Psoas muscle (tissue), 8 donors: ENCODE data around the gene KREMEN2. TPM values are rescaled to one million over a fixed set of nuclear protein-coding genes. Genes with fewer than 3 reads are reported as not detected.

Experiments used
- ATAC-seq, 4 donors: fragments of 200-7000 bp; cut with Tn5 transposase; one replicate each; pipeline ENCODE4 v1.9.1; 2020; ENCODE audit warnings: moderate library complexity in 3 of 4, mild to moderate bottlenecking in 2 of 4
- DNase-seq, 2 donors: peaks; one replicate each; pipeline ENCODE4 v3.0.0-alpha.2; 2020
- H3K27ac ChIP-seq: fragments of 200-600 bp; one replicate; pipeline ENCODE4 v1.8.0; 2022
- H3K27me3 ChIP-seq, 3 donors: fragments of 200-600 bp in 1 of 3; one replicate each; pipeline versions ENCODE4 v1.6.1 to v1.8.0; 2013 to 2022; ENCODE audit warnings: low read length in 2 of 3, mild to moderate bottlenecking in 2 of 3, moderate library complexity in 1 of 3; ENCODE audit not compliant: insufficient read depth in 3 of 3
- H3K36me3 ChIP-seq, 2 donors: fragments of 200-600 bp in 1 of 2; one replicate each; pipeline versions ENCODE4 v1.6.1 to v1.8.0; 2013 to 2022; ENCODE audit warnings: low read depth in 1 of 2, mild to moderate bottlenecking in 1 of 2, moderate library complexity in 1 of 2; ENCODE audit not compliant: insufficient read depth in 1 of 2
- H3K4me1 ChIP-seq: fragments of 200-600 bp; one replicate; pipeline ENCODE4 v1.8.0; 2022
- H3K4me3 ChIP-seq: fragments of 200-600 bp; one replicate; pipeline ENCODE4 v1.8.0; 2022; ENCODE audit warnings: mild to moderate bottlenecking
- H3K9me3 ChIP-seq: fragments of 200-600 bp; one replicate; pipeline ENCODE4 v1.8.0; 2022
- WGBS, 3 donors: extraction: QIAGEN DNeasy Blood & Tissue Kit; methylation state at CpG; one replicate each; pipeline versions ENCODE4 v1.1.6 to v1.1.7; 2013; 5-methylcytosine and 5-hydroxymethylcytosine counted together
- intact Hi-C, 2 donors: fragments of 100-400 bp; cut with DNase I; formaldehyde crosslinking; loops; one replicate each; pipeline versions ENCODE4 v1.11.0 to v1.14.2; 2022
- polyA plus RNA-seq, 3 donors: library from polyadenylated mRNA; stranded (reverse); fragments of 200-250 nt; gene quantifications; one replicate each; pipeline ENCODE4 v1.2.3, GENCODE V29; 2013
- total RNA-seq, 4 donors: library from RNA; stranded (reverse); fragmentation: NEBNext Ultra II Directional in 2 of 4; extraction: Animal tissue kit (Norgen Biotek cat#: 25700) in 2 of 4; gene quantifications; one replicate each; pipeline versions ENCODE4 v1.2.1 to v1.2.4, GENCODE V29; 2021 to 2023
- TF ChIP-seq, protein P1 (sequence below): fragments of 200-600 bp; IDR thresholded peaks from one replicate; pipeline ENCODE4 v1.8.0; 2022; ENCODE audit warnings: antibody characterized with exemption
- donor health status: healthy with polysubstance abuse.
- donor health status: DM: no; HTN: no; CAD: no; lungs with moderate emphysema.
- donor health status: Bipolar disorder and iron deficiency.
- donor health status: healthy.
- donor health status: DM: yes; HTN: yes; CAD: no.
- donor health status: DM: no; HTN: no; CAD: no.
- donor health status: DM: no; HTN: no; CAD: no.
- donor health status: DM: yes; HTN: yes; CAD: no.

Gene KREMEN2
- total and polyA plus RNA-seq, 7 donors = 0.01 to 0.04 TPM; not detected in 5

DNA sequence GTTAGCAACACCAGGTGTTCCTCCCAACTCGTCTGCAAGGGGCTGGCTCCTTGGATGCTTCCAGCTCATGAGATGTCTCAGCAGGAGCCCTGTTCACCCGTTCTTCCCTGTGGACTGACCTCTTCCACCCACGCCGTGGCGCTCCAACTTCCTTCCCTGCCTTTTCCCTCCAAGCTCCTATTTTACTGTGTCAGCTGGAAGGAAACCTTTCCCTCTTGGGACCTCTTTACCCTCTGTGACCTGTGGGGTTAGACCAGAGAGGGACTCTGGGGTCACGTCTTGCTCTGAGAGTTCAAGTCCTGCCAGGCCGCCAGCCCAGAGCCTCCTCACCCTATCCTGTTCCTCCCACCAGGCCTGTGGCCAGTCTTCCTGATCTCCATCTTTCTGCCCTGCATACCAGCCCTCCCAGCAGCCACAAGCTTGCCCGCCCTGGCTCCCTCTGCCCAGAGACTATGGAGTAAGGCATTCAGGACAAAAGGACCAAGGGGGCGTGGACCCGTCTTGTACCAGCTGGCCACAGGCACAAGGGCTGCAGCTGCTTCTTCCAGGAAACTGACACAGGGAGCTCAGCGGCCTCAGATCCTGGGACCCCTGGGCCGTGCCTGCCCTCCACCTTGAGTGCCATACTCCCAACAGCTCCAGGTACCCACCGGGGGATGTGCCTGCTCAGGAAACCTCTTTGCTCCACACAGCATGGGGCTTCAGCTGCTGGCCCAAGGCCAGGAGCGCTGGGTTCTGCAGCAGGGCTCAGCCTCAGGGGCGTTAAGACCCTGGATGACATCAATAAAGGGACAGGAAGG is 8.1 kb downstream of the KREMEN2 start:
- Histone ChIP-seq H3K27me3 (peaks cover 0 to 14% (median 6%) of the 10 kb centered on the region in 3 donors), H3K27ac (no peak overlapping the region), H3K4me1 (peaks cover 10% of the 10 kb centered on the region), H3K9me3 (no peaks in the 10 kb centered on the region), H3K4me3 (no peak overlapping the region), H3K36me3 (no peaks in the 10 kb centered on the region)
- TF ChIP-seq, protein P1, sequence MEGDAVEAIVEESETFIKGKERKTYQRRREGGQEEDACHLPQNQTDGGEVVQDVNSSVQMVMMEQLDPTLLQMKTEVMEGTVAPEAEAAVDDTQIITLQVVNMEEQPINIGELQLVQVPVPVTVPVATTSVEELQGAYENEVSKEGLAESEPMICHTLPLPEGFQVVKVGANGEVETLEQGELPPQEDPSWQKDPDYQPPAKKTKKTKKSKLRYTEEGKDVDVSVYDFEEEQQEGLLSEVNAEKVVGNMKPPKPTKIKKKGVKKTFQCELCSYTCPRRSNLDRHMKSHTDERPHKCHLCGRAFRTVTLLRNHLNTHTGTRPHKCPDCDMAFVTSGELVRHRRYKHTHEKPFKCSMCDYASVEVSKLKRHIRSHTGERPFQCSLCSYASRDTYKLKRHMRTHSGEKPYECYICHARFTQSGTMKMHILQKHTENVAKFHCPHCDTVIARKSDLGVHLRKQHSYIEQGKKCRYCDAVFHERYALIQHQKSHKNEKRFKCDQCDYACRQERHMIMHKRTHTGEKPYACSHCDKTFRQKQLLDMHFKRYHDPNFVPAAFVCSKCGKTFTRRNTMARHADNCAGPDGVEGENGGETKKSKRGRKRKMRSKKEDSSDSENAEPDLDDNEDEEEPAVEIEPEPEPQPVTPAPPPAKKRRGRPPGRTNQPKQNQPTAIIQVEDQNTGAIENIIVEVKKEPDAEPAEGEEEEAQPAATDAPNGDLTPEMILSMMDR = no peak
- no peak for ATAC-seq
- intact Hi-C loops = no loop called here
- WGBS, 3 donors = 63 to 67% (median 66%) methylated on average over 15 of the region's 15 CpGs
- DNase-seq = no peak

DNA sequence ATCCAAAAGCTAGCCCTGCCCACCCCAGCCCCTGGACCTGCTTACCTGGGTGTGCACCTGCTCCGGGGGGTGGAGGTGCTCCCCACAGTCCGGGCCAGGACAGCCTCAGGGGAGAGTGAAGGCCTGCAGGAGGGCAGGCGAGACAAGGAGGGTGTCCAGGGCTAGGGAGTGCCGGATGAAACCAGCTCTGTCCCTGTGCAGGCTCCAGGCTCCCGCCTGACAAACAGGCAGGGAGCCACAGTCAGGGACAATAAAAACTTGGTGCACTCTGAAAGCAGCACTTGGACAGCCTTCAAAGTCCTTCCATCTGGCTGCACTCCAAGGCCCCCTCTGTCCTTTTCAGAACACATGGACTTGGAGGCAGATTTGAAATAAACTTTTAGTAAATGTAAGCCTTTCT is 9.0 kb downstream of the KREMEN2 start:
- WGBS, 3 donors = 65 to 77% (median 68%) methylated on average over 3 to 5 of the region's 5 CpGs
- DNase-seq = no peak
- Histone ChIP-seq H3K4me3 (no peak overlapping the region), H3K36me3 (no peaks in the 10 kb centered on the region), H3K27me3 (peaks cover 0 to 5% (median 2%) of the 10 kb centered on the region in 3 donors), H3K27ac (no peak overlapping the region), H3K9me3 (no peaks in the 10 kb centered on the region), H3K4me1 (peaks cover 10% of the 10 kb centered on the region)
- TF ChIP-seq, protein P1 = no peak
- ATAC-seq = no peak
- intact Hi-C loops = no loop called here

DNA sequence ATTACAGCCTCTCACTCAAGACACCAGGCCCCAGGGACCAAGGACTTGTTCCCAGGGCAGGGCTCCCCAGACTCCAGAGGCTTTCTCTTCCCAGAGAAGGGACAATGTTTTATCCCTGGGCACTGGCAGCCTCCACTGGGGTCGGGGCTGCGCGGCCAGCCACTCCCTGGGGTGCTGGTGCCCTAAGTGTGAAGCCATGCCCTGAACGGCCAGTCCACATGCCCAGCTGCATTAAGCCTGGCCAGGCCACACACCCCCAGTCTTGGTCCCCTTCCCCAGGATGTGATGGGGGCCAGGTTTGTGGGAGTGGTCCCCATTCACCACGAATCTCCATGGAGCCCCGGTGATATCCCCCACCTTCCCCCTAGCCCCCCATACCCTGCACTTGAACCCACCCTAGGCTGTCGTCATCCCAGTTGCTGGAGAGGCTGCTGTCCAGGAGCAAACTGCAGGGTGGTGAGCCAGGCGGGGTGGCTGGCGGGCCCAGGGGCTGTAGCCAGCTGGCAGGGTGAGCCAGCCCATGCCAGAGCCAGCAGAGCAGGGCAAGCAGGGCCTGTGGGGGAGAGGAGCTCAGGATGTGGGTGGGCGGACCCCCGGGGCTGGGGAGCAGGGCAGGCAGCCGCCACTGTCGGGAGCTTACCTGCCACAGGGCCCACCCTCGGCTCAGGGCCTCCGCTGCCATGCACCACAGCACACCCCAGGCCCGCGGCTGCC is 9.7 kb downstream of the KREMEN2 start:
- H3K27me3 ChIP-seq = peaks cover 0 to 2% (median 0%) of the 10 kb centered on the region in 3 donors
- no peak for DNase-seq
- TF ChIP-seq, protein P1 = no peak

DNA sequence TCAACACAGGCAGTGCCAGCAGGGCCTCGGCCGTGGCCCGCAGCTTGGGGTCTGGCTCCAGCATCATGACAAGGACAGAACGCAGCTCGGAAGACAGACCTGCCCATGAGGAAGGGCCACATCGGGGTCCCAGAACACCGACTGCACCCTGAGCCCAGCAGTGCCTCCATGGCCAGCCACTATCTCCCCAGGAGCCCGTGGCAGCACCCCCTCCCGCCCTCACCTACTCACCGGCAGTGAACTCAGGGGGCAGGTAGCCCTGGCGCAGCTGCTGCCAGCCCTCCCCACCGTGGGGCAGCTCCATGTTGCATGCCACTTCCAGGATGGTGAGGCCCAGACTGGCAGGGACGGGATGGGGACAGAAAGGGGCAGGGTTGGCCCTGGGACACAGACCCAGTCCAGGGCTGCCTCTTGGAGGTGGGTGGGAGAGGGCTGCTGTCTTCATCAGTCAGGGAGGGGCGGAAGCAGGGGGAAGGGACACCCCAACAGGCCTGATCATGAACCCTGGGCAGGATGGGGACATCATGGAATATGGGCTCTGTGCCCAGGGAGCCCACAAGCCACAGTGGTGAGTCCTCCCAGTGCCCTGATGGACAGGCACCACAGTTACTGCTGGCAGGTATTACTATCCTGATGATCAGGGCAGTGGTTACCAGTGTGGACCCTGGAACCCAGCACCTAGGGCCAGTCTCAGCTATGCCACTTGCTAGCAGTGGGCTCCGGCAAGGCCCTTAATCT is 10.4 kb downstream of the KREMEN2 start:
- DNase-seq (no peak), ATAC-seq (no peak)
- Histone ChIP-seq H3K9me3 (no peaks in the 10 kb centered on the region), H3K36me3 (no peaks in the 10 kb centered on the region), H3K4me1 (peaks cover 10% of the 10 kb centered on the region), H3K27me3 (peaks cover 0 to 4% (median 2%) of the 10 kb centered on the region in 3 donors), H3K27ac (no peak overlapping the region), H3K4me3 (no peak overlapping the region)
- intact Hi-C loops = no loop called here
- WGBS, 3 donors = 56 to 75% (median 74%) methylated on average over 15 of the region's 15 CpGs
- TF ChIP-seq, protein P1 = no peak

More for the DNA sequence above, 9.7 kb downstream of the KREMEN2 start:
- Histone ChIP-seq H3K36me3 (no peaks in the 10 kb centered on the region), H3K4me3 (no peak overlapping the region), H3K9me3 (no peaks in the 10 kb centered on the region), H3K27ac (no peak overlapping the region), H3K4me1 (peaks cover 10% of the 10 kb centered on the region)
- WGBS, 3 donors = 31 to 47% (median 41%) methylated on average over 17 of the region's 17 CpGs
- no peak for ATAC-seq
- intact Hi-C loops = no loop called here
